ENCODE results near the gene MRPL54. TPM values are rescaled to one million over a fixed set of nuclear protein-coding genes. Genes with fewer than 3 reads are reported as not detected.

The MRPL54 gene
- polyA plus RNA-seq, 1 donor (not counting 4 experiments of a cell fraction or from before 2014, with no cell fraction given): 27.0 TPM

- Histone ChIP-seq H3K27me3 (ENCODE audit: control insufficient read depth, extremely low read depth, insufficient read depth, low read length) (peaks cover 14% of the 10 kb centered on the region), H2AFZ (ENCODE audit: control insufficient read depth, low read length) (no peak overlapping the region), H3K79me2 (ENCODE audit: control insufficient read depth, insufficient read depth, low read length) (no peaks in the 10 kb centered on the region), H3K4me3 (ENCODE audit: control insufficient read depth in 2 of 3, extremely low read depth in 1 of 3, insufficient read depth in 2 of 3, low read depth in 1 of 3, low read length in 3 of 3) (no peak overlapping the region), H4K20me1 (ENCODE audit: control insufficient read depth, extremely low read depth, insufficient read depth, low read length) (no peaks in the 10 kb centered on the region), H3K9ac (ENCODE audit: control insufficient read depth, extremely low read depth, insufficient read depth, low read length) (no peak overlapping the region), H3K4me2 (ENCODE audit: control insufficient read depth, extremely low read depth, insufficient read depth, low read depth, low read length) (no peak overlapping the region), H3K9me1 (ENCODE audit: control insufficient read depth, extremely low read depth, insufficient read depth, low read length) (no peaks in the 10 kb centered on the region), H3K27ac (ENCODE audit: control insufficient read depth, insufficient read depth, low read length) (no peak overlapping the region), H3K36me3 (ENCODE audit: control insufficient read depth in 2 of 2, extremely low read depth in 1 of 2, insufficient read depth in 2 of 2, low read length in 2 of 2) (no peaks in the 10 kb centered on the region), H3K4me1 (ENCODE audit: control insufficient read depth, extremely low read depth, insufficient read depth, low read length) (no peaks in the 10 kb centered on the region), H3K9me3 (ENCODE audit: control insufficient read depth, low read depth, low read length) (peaks cover 2% of the 10 kb centered on the region)
- FAIRE-seq: no peak
- no peak for TF ChIP-seq EZH2 (IDR thresholded peaks at IDR 0.05; ENCODE audit: low read length)
- TF ChIP-seq CTCF (optimal IDR thresholded peaks at IDR 0.05 in 1 of 3, IDR thresholded peaks at IDR 0.05 in 1 of 3, conservative IDR thresholded peaks at IDR 0.05 in 1 of 3; ENCODE audit: extremely low read depth in 1 of 3, insufficient read depth in 2 of 3, low read length in 3 of 3): no peak
- no peak for DNase-seq (ENCODE audit: low read depth, low spot score)
- dilution Hi-C loops (cut with MboI; ENCODE audit: extremely low pct_ligation_motif_present, low sequenced_read_pairs): no loop called here
These were observed 33.9 kb downstream of the MRPL54 start for GRCh38 chr19:3796358-3796757.

GRCh38 chr19:3798137-3798536, 35.7 kb downstream of the MRPL54 start:
- Histone ChIP-seq H3K9me3 (ENCODE audit: control insufficient read depth, low read depth, low read length) (peaks cover 2% of the 10 kb centered on the region), H3K27me3 (ENCODE audit: control insufficient read depth, extremely low read depth, insufficient read depth, low read length) (peaks cover 30% of the 10 kb centered on the region), H3K4me2 (ENCODE audit: control insufficient read depth, extremely low read depth, insufficient read depth, low read depth, low read length) (no peak overlapping the region), H3K9me1 (ENCODE audit: control insufficient read depth, extremely low read depth, insufficient read depth, low read length) (no peaks in the 10 kb centered on the region), H3K4me3 (ENCODE audit: control insufficient read depth in 2 of 3, extremely low read depth in 1 of 3, insufficient read depth in 2 of 3, low read depth in 1 of 3, low read length in 3 of 3) (no peak overlapping the region), H3K4me1 (ENCODE audit: control insufficient read depth, extremely low read depth, insufficient read depth, low read length) (peaks cover 2% of the 10 kb centered on the region), H4K20me1 (ENCODE audit: control insufficient read depth, extremely low read depth, insufficient read depth, low read length) (no peaks in the 10 kb centered on the region), H2AFZ (ENCODE audit: control insufficient read depth, low read length) (no peak overlapping the region), H3K36me3 (ENCODE audit: control insufficient read depth in 2 of 2, extremely low read depth in 1 of 2, insufficient read depth in 2 of 2, low read length in 2 of 2) (no peaks in the 10 kb centered on the region), H3K27ac (ENCODE audit: control insufficient read depth, insufficient read depth, low read length) (no peak overlapping the region), H3K9ac (ENCODE audit: control insufficient read depth, extremely low read depth, insufficient read depth, low read length) (no peak overlapping the region), H3K79me2 (ENCODE audit: control insufficient read depth, insufficient read depth, low read length) (no peaks in the 10 kb centered on the region)
- FAIRE-seq (no peak), DNase-seq (ENCODE audit: low read depth, low spot score) (no peak)
- no peak for TF ChIP-seq CTCF (optimal IDR thresholded peaks at IDR 0.05 in 1 of 3, IDR thresholded peaks at IDR 0.05 in 1 of 3, conservative IDR thresholded peaks at IDR 0.05 in 1 of 3; ENCODE audit: extremely low read depth in 1 of 3, insufficient read depth in 2 of 3, low read length in 3 of 3)
- TF ChIP-seq EZH2 (IDR thresholded peaks at IDR 0.05; ENCODE audit: low read length): no peak
- dilution Hi-C loops (cut with MboI; ENCODE audit: extremely low pct_ligation_motif_present, low sequenced_read_pairs): no loop called here

All from keratinocyte (primary cell).